OCI-LY1 (cell line): ENCODE results near the gene ZNF620.
"Not testable (repeated sequence)": the region's sequence is repeated elsewhere in the genome, so short reads cannot be mapped to it uniquely, and the experiment has no call there.

Experiments
- H2AFZ ChIP-seq: fragments of 200-600 bp; sonication (generic), shearing (Covaris generic); 2 replicates; pipeline ENCODE4 v1.6.0; 2014; ENCODE audit warnings: antibody characterized with exemption, mild to moderate bottlenecking, low read length
- H3F3A ChIP-seq: fragments of 200-600 bp; sonication (generic), shearing (Covaris generic); 2 replicates; pipeline ENCODE4 v1.6.0; 2014; ENCODE audit warnings: mild to moderate bottlenecking, antibody characterized with exemption, low read length, moderate library complexity; ENCODE audit not compliant: insufficient read depth
- H3K27ac ChIP-seq: fragments of 200-600 bp; sonication (generic); 2 replicates; pipeline ENCODE4 v1.5.1; 2014; ENCODE audit warnings: low read length, mixed run types, mild to moderate bottlenecking, low read depth; ENCODE audit not compliant: poor library complexity, severe bottlenecking
- H3K27me3 ChIP-seq: fragments of 200-600 bp; sonication (generic); 2 replicates; pipeline ENCODE4 v1.6.0; 2014; ENCODE audit warnings: antibody characterized with exemption, mild to moderate bottlenecking, low read length, moderate library complexity; ENCODE audit not compliant: insufficient read depth
- H3K36me3 ChIP-seq: fragments of 200-600 bp; sonication (generic); 2 replicates; pipeline ENCODE4 v1.6.1; 2014; ENCODE audit warnings: mild to moderate bottlenecking, antibody characterized with exemption, low read length, moderate library complexity, mixed read lengths; ENCODE audit not compliant: insufficient read depth
- H3K4me1 ChIP-seq: fragments of 200-600 bp; sonication (generic); 2 replicates; pipeline ENCODE4 v1.5.1; 2014; ENCODE audit warnings: mild to moderate bottlenecking, low read length, moderate library complexity; ENCODE audit not compliant: insufficient read depth, severe bottlenecking
- H3K4me2 ChIP-seq: fragments of 200-600 bp; sonication (generic), shearing (Covaris generic); 2 replicates; pipeline ENCODE4 v1.6.1; 2014; ENCODE audit warnings: low read length
- H3K4me3 ChIP-seq: fragments of 200-600 bp; sonication (generic); 2 replicates; pipeline ENCODE4 v1.5.1; 2014; ENCODE audit warnings: low read length, low read depth, mild to moderate bottlenecking, mixed read lengths; ENCODE audit not compliant: poor library complexity, severe bottlenecking
- H3K79me2 ChIP-seq: fragments of 200-600 bp; shearing (Covaris generic); 2 replicates; pipeline ENCODE4 v1.6.1; 2016; ENCODE audit warnings: mixed run types, low read length, mixed read lengths; ENCODE audit not compliant: insufficient read depth
- H3K9ac ChIP-seq: fragments of 200-600 bp; sonication (generic), shearing (Covaris generic); 2 replicates; pipeline ENCODE4 v1.6.1; 2014; ENCODE audit warnings: mild to moderate bottlenecking, low read length, mixed read lengths
- H3K9me2 ChIP-seq: fragments of 200-600 bp; sonication (generic), shearing (Covaris generic); 2 replicates; pipeline ENCODE4 v1.6.1; 2014; ENCODE audit warnings: low read depth, mild to moderate bottlenecking, low read length, mixed read lengths
- H3K9me3 ChIP-seq: fragments of 200-600 bp; shearing (Covaris generic); 2 replicates; pipeline ENCODE4 v1.6.1; 2014; ENCODE audit warnings: low read length, mixed read lengths
- H4K20me1 ChIP-seq: fragments of 200-600 bp; sonication (generic), shearing (Covaris generic); 2 replicates; pipeline ENCODE4 v1.6.0; 2016; ENCODE audit warnings: mild to moderate bottlenecking, low read length; ENCODE audit not compliant: insufficient read depth
- EZH2 ChIP-seq: fragments of 200-600 bp; sonication (generic), shearing (Covaris generic); IDR thresholded peaks from 2 replicates; pipeline ENCODE4 v1.8.0; 2017; ENCODE audit warnings: borderline replicate concordance, mixed run types, mild to moderate bottlenecking, antibody characterized with exemption, low read length, moderate library complexity, mixed read lengths
- TF ChIP-seq, protein P1 (sequence below): fragments of 200-600 bp; sonication (generic), shearing (Covaris generic); IDR thresholded peaks from 2 replicates; pipeline ENCODE4 v1.5.1; 2017; ENCODE audit warnings: mild to moderate bottlenecking, antibody characterized with exemption, low read length, moderate library complexity, mixed read lengths

The ZNF620 gene

DNA sequence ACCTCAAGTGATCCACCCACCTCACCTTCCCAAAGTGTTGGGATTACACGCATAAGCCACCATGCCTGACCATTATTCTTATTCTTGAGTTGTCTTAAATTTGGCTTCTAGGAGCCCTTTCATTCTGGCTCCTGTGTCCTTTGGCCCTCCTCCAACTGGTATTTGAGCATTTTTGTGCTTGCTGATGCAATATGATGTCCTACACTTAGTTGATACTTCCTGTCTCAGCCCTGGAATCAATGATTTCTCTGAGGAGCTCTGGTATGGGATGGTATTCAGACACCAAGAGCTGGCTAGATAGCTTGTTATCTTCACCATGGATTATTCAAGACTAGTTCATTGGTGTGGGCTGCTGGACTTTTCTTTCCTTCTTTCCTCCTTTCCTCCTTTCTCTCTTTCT is 44.3 kb downstream of the ZNF620 start:
- Histone ChIP-seq H3K9me3 (peaks cover 5% of the 10 kb centered on the region; the same call in 1 of the 2 replicates), H3K9ac (no peak overlapping the region), H2AFZ (no peak overlapping the region), H4K20me1 (no peaks in the 10 kb centered on the region), H3K36me3 (no peaks in the 10 kb centered on the region), H3K4me2 (no peak overlapping the region), H3K27me3 (no peaks in the 10 kb centered on the region), H3F3A (no peaks in the 10 kb centered on the region), H3K4me3 (no peak overlapping the region), H3K4me1 (no peaks in the 10 kb centered on the region), H3K27ac (no peak overlapping the region), H3K79me2 (no peaks in the 10 kb centered on the region), H3K9me2 (no peaks in the 10 kb centered on the region)
- TF ChIP-seq, protein P1, sequence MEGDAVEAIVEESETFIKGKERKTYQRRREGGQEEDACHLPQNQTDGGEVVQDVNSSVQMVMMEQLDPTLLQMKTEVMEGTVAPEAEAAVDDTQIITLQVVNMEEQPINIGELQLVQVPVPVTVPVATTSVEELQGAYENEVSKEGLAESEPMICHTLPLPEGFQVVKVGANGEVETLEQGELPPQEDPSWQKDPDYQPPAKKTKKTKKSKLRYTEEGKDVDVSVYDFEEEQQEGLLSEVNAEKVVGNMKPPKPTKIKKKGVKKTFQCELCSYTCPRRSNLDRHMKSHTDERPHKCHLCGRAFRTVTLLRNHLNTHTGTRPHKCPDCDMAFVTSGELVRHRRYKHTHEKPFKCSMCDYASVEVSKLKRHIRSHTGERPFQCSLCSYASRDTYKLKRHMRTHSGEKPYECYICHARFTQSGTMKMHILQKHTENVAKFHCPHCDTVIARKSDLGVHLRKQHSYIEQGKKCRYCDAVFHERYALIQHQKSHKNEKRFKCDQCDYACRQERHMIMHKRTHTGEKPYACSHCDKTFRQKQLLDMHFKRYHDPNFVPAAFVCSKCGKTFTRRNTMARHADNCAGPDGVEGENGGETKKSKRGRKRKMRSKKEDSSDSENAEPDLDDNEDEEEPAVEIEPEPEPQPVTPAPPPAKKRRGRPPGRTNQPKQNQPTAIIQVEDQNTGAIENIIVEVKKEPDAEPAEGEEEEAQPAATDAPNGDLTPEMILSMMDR: no peak
- TF ChIP-seq EZH2: no peak

DNA sequence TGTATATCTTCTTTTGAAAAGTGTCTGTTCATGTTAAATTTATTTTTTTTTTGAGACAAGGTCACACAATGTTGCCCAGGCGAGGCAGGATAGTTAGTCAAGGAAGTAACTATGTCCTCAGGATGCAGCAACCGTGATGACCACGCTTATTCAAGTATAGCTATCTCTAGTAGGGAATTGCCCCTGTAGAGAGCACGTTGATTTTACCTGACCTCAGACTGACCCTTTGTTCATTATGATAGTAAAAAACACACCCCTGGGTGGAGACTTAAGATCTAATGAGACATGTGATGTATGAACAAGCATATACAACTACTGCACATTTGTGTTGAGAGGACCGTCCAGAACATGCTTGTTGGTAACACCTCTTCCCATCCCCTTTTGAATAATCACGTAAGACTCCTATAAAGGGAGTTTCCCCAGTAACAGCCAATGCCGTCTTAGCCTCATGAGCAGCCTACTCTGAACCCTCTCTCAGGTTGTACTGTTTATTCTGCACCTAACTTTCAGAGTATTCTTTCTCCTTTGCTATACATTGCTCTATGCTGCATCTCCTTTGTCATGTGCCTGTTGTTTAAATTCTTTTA is 51.8 kb downstream of the ZNF620 start:
- Histone ChIP-seq H3K9ac (no peak overlapping the region), H4K20me1 (no peaks in the 10 kb centered on the region), H3F3A (no peaks in the 10 kb centered on the region), H3K36me3 (no peaks in the 10 kb centered on the region), H3K79me2 (no peaks in the 10 kb centered on the region), H2AFZ (no peak overlapping the region), H3K4me2 (no peak overlapping the region), H3K27ac (no peak overlapping the region), H3K4me1 (no peaks in the 10 kb centered on the region), H3K27me3 (no peaks in the 10 kb centered on the region), H3K9me2 (no peaks in the 10 kb centered on the region), H3K4me3 (no peak overlapping the region), H3K9me3 (no peaks in the 10 kb centered on the region)
- TF ChIP-seq EZH2: no peak
- TF ChIP-seq, protein P1: no peak

DNA sequence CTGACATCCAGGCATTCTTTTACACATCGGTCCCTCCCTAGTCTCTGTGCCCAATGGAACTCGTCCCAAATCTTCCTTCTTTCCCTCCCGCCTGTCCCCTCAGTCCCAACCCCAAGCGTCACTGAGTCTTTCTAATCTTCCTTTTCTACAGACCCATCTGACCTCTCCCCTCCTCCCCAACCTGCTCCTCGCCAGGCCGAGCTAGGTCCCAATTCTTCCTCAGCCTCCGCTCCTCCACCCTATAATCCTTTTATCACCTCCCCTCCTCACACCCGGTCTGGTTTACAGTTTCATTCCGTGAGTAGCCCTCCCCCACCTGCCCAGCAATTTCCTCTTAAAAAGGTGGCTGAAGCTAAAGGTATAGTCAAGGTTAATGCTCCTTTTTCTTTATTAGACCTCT is 56.6 kb downstream of the ZNF620 start:
- not testable (repeated sequence) for H3K27me3 ChIP-seq

DNA sequence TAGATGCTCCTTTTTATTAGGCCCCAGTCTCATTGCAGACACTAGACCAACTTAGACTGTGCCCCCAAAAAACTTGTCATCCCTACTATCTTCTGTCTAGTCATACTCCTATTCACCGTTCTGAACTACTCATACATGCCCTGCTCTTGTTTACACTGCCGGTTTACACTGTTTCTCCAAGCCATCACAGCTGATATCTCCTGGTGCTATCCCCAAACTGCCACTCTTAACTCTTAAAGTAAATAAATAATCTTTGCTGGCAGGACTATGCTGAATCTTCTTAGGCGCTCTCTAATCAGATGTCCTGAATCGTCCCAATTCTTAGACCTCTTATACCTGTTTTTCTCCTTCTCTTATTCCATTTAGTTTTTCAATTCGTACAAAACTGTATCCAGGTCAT is 59.8 kb downstream of the ZNF620 start:
- H3K27ac ChIP-seq, H3K9me2 ChIP-seq, H3K4me3 ChIP-seq, H3F3A ChIP-seq, H3K79me2 ChIP-seq, H3K4me2 ChIP-seq, H3K27me3 ChIP-seq, H3K9me3 ChIP-seq, H2AFZ ChIP-seq, H3K4me1 ChIP-seq, H3K36me3 ChIP-seq, H3K9ac ChIP-seq, H4K20me1 ChIP-seq: not testable (repeated sequence)

More for the DNA sequence above, 56.6 kb downstream of the ZNF620 start:
- not testable (repeated sequence) for H3F3A ChIP-seq, H3K9ac ChIP-seq, H2AFZ ChIP-seq, H3K27ac ChIP-seq, H3K4me3 ChIP-seq, H3K36me3 ChIP-seq, H3K9me2 ChIP-seq, H3K4me1 ChIP-seq, H4K20me1 ChIP-seq, H3K4me2 ChIP-seq, H3K79me2 ChIP-seq, H3K9me3 ChIP-seq
